GM21367 (cell line): ENCODE data around the gene SFMBT1.

ENCODE experiments used
- ATAC-seq: cut with Tn5 transposase; IDR thresholded peaks from one replicate; pipeline ENCODE4 v1.9.1; 2021; ENCODE audit not compliant: unreplicated experiment

Gene SFMBT1

DNA sequence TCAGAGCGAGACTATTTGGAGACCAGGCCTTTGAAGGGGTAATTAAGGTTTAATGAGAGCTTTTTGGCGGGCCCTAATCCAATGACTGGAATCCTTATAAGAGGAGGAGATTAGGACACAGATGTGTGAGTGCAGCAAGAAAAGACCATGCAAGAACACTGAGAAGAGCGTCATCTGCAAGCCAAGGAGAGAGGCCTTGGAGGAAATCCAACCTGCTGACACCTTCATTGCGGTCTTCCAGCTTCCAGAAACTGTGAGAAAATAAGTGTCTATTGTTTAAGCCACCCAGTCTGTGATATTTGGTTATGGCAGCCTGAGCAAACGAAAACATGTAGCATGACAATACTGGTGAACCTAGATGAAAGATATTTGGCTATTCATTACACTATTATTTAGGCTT lies 188.0 kb downstream of the SFMBT1 start:
- ATAC-seq = no peak

DNA sequence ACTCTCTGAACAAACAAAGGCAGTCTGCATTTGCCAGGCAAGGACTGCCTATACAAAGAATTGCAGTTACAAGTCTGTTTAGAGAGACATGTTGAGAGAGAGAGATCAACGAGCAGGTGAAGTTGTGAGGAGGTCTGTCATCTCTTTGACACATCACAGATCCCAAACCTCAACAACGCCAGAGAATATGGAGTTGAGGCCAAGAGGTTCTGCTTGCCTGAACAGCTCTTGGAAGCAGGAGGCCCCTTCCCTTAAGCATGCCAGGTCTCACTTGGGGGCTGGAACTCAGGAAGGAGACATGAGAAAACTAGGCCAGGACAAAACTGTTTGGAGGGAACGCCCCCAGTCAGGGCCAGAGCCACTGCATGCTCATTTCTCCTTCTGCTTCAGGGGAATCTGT lies 188.7 kb downstream of the SFMBT1 start:
- no peak for ATAC-seq

GRCh38 chr3:52856666-52857065 lies 189.2 kb downstream of the SFMBT1 start:
- no peak for ATAC-seq

- ATAC-seq = no peak
Observed at GRCh38 chr3:52854013-52854412, 191.9 kb downstream of the SFMBT1 start.
